KMS-11 (cell line): ENCODE measurements around the gene PAPPA.

Experiments
- H2AFZ ChIP-seq: fragments of 200-600 bp; sonication (generic); 2 replicates; pipeline ENCODE4 v1.6.1; 2016; ENCODE audit warnings: antibody characterized with exemption, mixed run types, low read depth
- H3K27ac ChIP-seq: fragments of 200-600 bp; sonication (generic); 2 replicates; pipeline ENCODE4 v1.6.1; 2016; ENCODE audit warnings: mild to moderate bottlenecking, mixed run types
- H3K27me3 ChIP-seq: fragments of 200-600 bp; sonication (generic); 2 replicates; pipeline ENCODE4 v1.6.1; 2017; ENCODE audit warnings: mild to moderate bottlenecking, low read depth, mixed run types, moderate library complexity; ENCODE audit not compliant: insufficient read depth
- H3K36me3 ChIP-seq: fragments of 200-600 bp; sonication (generic); 2 replicates; pipeline ENCODE4 v1.6.1; 2017; ENCODE audit warnings: mild to moderate bottlenecking, mixed run types; ENCODE audit not compliant: insufficient read depth
- H3K4me1 ChIP-seq: fragments of 200-600 bp; sonication (generic); 2 replicates; pipeline ENCODE4 v1.6.1; 2016; ENCODE audit warnings: mild to moderate bottlenecking, low read depth, mixed run types; ENCODE audit not compliant: poor library complexity, severe bottlenecking
- H3K4me2 ChIP-seq: fragments of 200-600 bp; sonication (generic); 2 replicates; pipeline ENCODE4 v1.7.0; 2016; ENCODE audit warnings: mild to moderate bottlenecking, mixed run types
- H3K4me3 ChIP-seq: fragments of 200-600 bp; sonication (generic); IDR thresholded peaks from 2 replicates; pipeline ENCODE4 v1.6.1; 2017; ENCODE audit warnings: low read depth, low read length, mixed read lengths; ENCODE audit not compliant: insufficient read depth
- H3K79me2 ChIP-seq: fragments of 200-600 bp; sonication (generic); 2 replicates; pipeline ENCODE4 v1.6.1; 2016; ENCODE audit warnings: low read depth, mixed run types; ENCODE audit not compliant: insufficient read depth
- H3K9ac ChIP-seq: fragments of 200-600 bp; sonication (generic); 2 replicates; pipeline ENCODE4 v1.6.1; 2016; ENCODE audit warnings: mild to moderate bottlenecking, mixed run types
- H4K20me1 ChIP-seq: fragments of 200-600 bp; sonication (generic); 2 replicates; pipeline ENCODE4 v1.6.1; 2016; ENCODE audit warnings: mild to moderate bottlenecking, mixed run types; ENCODE audit not compliant: insufficient read depth
- TF ChIP-seq, protein P1 (sequence below): fragments of 200-600 bp; sonication (generic); conservative IDR thresholded peaks from 2 replicates; pipeline ENCODE4 v1.6.1; 2017; ENCODE audit warnings: low read depth, mild to moderate bottlenecking, antibody characterized with exemption, low read length, moderate library complexity, mixed read lengths

PAPPA gene

DNA sequence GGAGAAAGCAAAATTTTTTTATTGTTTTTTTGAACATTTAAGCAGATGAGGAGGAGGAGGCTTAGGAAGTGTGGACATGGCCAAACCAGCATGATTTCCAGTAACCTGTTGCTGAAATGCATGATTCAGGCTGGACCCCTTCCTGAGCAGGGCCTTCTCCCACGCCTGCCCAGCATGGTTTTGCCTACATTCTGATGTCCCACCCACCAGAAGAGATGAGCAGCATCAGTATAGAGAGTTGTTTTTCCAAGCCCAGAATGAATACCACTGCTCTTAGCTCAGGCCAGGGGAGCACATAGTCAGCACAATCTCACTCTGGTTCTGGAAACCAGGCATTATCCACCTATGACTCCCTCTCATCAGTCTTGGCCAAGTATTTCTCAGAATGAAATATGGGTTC lies 90.1 kb downstream of the PAPPA start:
- H3K4me3 ChIP-seq = no peak overlapping the region
- TF ChIP-seq, protein P1, sequence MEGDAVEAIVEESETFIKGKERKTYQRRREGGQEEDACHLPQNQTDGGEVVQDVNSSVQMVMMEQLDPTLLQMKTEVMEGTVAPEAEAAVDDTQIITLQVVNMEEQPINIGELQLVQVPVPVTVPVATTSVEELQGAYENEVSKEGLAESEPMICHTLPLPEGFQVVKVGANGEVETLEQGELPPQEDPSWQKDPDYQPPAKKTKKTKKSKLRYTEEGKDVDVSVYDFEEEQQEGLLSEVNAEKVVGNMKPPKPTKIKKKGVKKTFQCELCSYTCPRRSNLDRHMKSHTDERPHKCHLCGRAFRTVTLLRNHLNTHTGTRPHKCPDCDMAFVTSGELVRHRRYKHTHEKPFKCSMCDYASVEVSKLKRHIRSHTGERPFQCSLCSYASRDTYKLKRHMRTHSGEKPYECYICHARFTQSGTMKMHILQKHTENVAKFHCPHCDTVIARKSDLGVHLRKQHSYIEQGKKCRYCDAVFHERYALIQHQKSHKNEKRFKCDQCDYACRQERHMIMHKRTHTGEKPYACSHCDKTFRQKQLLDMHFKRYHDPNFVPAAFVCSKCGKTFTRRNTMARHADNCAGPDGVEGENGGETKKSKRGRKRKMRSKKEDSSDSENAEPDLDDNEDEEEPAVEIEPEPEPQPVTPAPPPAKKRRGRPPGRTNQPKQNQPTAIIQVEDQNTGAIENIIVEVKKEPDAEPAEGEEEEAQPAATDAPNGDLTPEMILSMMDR = no peak
- no peaks in the 10 kb centered on the region for H3K4me1 ChIP-seq
- no peak overlapping the region for H3K4me2 ChIP-seq
- H3K79me2 ChIP-seq = no peaks in the 10 kb centered on the region
- no peak overlapping the region for H3K9ac ChIP-seq
- H3K27me3 ChIP-seq = no peaks in the 10 kb centered on the region
- H3K27ac ChIP-seq = no peak overlapping the region
- H2AFZ ChIP-seq = no peak overlapping the region
- no peaks in the 10 kb centered on the region for H4K20me1 ChIP-seq
- H3K36me3 ChIP-seq = no peaks in the 10 kb centered on the region

DNA sequence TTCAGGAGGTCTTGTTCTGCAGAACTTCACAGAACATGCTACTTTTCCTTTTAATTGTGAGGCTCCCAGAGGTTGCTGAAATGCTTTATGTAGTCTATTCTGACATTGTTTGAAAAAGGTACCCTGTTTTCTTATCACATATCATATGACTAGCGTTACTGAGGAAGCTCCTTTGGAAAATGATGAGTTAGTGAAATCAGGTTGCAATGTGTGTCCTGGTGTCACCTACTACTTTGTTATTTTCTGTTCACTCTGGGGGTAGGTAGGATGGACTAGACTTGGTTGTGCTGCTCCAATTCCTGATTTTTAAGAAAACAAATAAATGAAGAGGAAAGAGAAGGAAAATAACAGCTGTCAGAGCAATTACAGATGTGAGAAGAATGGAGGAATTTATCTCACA lies 93.7 kb downstream of the PAPPA start:
- no peak overlapping the region for H3K27ac ChIP-seq
- no peaks in the 10 kb centered on the region for H3K79me2 ChIP-seq
- H3K9ac ChIP-seq = no peak overlapping the region
- H3K4me3 ChIP-seq = no peak overlapping the region
- no peaks in the 10 kb centered on the region for H3K36me3 ChIP-seq
- no peaks in the 10 kb centered on the region for H3K4me1 ChIP-seq
- H3K4me2 ChIP-seq = no peak overlapping the region
- TF ChIP-seq, protein P1 = no peak
- H3K27me3 ChIP-seq = no peaks in the 10 kb centered on the region
- H2AFZ ChIP-seq = no peak overlapping the region
- no peaks in the 10 kb centered on the region for H4K20me1 ChIP-seq

GRCh38 chr9:116247791-116248374 lies 94.3 kb downstream of the PAPPA start:
- H4K20me1 ChIP-seq = no peaks in the 10 kb centered on the region
- H3K9ac ChIP-seq = no peak overlapping the region
- TF ChIP-seq, protein P1 = no peak
- no peak overlapping the region for H3K27ac ChIP-seq
- H2AFZ ChIP-seq = no peak overlapping the region
- H3K79me2 ChIP-seq = no peaks in the 10 kb centered on the region
- no peaks in the 10 kb centered on the region for H3K36me3 ChIP-seq
- no peaks in the 10 kb centered on the region for H3K27me3 ChIP-seq
- no peak overlapping the region for H3K4me3 ChIP-seq
- H3K4me2 ChIP-seq = no peak overlapping the region
- H3K4me1 ChIP-seq = no peaks in the 10 kb centered on the region

- Histone ChIP-seq H3K9ac (no peak overlapping the region), H3K27ac (no peak overlapping the region), H2AFZ (no peak overlapping the region), H4K20me1 (no peaks in the 10 kb centered on the region), H3K4me1 (no peaks in the 10 kb centered on the region), H3K79me2 (no peaks in the 10 kb centered on the region), H3K4me2 (no peak overlapping the region), H3K36me3 (no peaks in the 10 kb centered on the region), H3K27me3 (no peaks in the 10 kb centered on the region), H3K4me3 (no peak overlapping the region)
- TF ChIP-seq, protein P1 = no peak
Observed at GRCh38 chr9:116250891-116251290, 97.3 kb downstream of the PAPPA start.
